GM10248 (cell line): Measurements from ENCODE around the gene HS1BP3.

Experiments
- CTCF ChIA-PET: fragments of 300-600 bp; sonication (Branson Sonifier 250); formaldehyde crosslinking; extraction: SDS; loops from one replicate; lab custom pipeline; 2021; ENCODE audit warnings: antibody characterized with exemption; lab: Yijun Ruan, JAX
- POLR2A ChIA-PET: fragments of 350-650 bp; sonication (Branson Sonifier 250); formaldehyde crosslinking; extraction: SDS; loops from one replicate; lab custom pipeline; 2020; ENCODE audit warnings: antibody characterized with exemption; lab: Yijun Ruan, JAX
- DNase-seq: peaks from one replicate; pipeline ENCODE4 v3.0.0; 2012; ENCODE audit errors: extremely low spot score
- TF ChIP-seq, protein P1 (sequence below): IDR thresholded peaks from 2 replicates; pipeline ENCODE4 v1.5.1; 2012; ENCODE audit warnings: mild to moderate bottlenecking, low read depth; ENCODE audit errors: extremely low read depth, missing control alignments, control extremely low read depth

HS1BP3 gene

GRCh38 chr2:20632446-20632990, 18.4 kb downstream of the HS1BP3 start:
- DNase-seq = no peak
- ChIA-PET CTCF (interaction anchor here (1.1 to 6.8 kb wide), 11 partner anchors 9 to 222 kb away, joined by 3 to 61 read pairs (median 6); partner anchors contain the start of gene HS1BP3), POLR2A (interaction anchor here (1.1 kb wide), 1 partner anchor 185 kb away, joined by 14 read pairs; the partner anchor contains the start of gene RHOB)
- TF ChIP-seq, protein P1, sequence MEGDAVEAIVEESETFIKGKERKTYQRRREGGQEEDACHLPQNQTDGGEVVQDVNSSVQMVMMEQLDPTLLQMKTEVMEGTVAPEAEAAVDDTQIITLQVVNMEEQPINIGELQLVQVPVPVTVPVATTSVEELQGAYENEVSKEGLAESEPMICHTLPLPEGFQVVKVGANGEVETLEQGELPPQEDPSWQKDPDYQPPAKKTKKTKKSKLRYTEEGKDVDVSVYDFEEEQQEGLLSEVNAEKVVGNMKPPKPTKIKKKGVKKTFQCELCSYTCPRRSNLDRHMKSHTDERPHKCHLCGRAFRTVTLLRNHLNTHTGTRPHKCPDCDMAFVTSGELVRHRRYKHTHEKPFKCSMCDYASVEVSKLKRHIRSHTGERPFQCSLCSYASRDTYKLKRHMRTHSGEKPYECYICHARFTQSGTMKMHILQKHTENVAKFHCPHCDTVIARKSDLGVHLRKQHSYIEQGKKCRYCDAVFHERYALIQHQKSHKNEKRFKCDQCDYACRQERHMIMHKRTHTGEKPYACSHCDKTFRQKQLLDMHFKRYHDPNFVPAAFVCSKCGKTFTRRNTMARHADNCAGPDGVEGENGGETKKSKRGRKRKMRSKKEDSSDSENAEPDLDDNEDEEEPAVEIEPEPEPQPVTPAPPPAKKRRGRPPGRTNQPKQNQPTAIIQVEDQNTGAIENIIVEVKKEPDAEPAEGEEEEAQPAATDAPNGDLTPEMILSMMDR = no peak

DNA sequence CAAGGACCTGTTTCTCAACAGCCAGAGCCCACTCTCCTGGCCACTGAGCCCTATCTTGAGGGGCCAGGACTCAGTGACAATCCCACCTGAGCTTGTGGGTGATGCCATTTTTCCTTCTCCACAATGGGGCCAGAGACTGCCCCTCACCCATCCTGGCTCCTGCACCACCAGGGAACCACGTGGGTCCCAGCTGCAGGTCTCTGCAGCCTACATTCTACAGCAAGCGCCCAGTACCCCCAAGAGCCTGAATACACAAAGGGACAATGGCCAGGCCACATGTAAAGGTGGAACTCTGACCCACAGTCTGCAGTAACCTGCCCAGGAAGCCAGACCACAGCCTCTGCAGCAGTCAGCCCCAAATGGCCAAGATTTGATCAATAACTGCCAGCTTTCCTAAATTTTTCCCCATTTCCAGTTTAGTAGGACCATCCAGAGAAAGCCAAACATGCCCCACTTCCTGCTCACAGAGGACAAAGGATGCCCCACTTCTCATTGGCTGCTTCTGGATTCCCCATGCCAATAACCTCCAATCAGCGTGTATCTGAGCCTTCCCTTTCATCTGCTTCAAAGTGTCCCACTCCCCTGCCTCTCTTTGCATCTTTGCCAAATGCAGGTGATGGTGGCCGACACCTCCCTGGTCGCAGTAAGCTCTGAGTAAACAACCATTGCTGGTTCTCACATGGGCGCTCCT, 19.1 kb downstream of the HS1BP3 start:
- no peak for DNase-seq
- ChIA-PET CTCF (interaction anchor here (1.0 to 6.8 kb wide), 12 partner anchors 8 to 221 kb away, joined by 3 to 46 read pairs (median 6); partner anchors contain the start of gene HS1BP3), POLR2A (interaction anchor here (1.8 kb wide), 1 partner anchor 184 kb away, joined by 12 read pairs; the partner anchor contains the start of gene RHOB)
- TF ChIP-seq, protein P1 = no peak

- POLR2A ChIA-PET = interaction anchor here (0.6 to 1.8 kb wide), 2 partner anchors 183 to 260 kb away, joined by 3 to 12 read pairs; partner anchors contain the start of gene RHOB
- TF ChIP-seq, protein P1 = no peak
Measured at GRCh38 chr2:20630967-20631366, 19.9 kb downstream of the HS1BP3 start.

GRCh38 chr2:20629581-20630171, 21.2 kb downstream of the HS1BP3 start:
- ChIA-PET POLR2A (interaction anchor here (1.1 to 1.8 kb wide), 2 partner anchors 182 to 183 kb away, joined by 5 to 12 read pairs; partner anchors contain the start of gene RHOB), CTCF (interaction anchor here (0.7 to 6.8 kb wide), 7 partner anchors 13 to 219 kb away, joined by 3 to 46 read pairs (median 3); partner anchors contain the start of gene HS1BP3)
- no peak for DNase-seq

More at GRCh38 chr2:20630967-20631366, 19.9 kb downstream of the HS1BP3 start:
- CTCF ChIA-PET = interaction anchor here (1.0 to 6.8 kb wide), 10 partner anchors 12 to 220 kb away, joined by 3 to 46 read pairs (median 4); partner anchors contain the start of gene HS1BP3
- no peak for DNase-seq

GRCh38 chr2:20629181-20629580, 21.7 kb downstream of the HS1BP3 start:
- POLR2A ChIA-PET = interaction anchor here (1.1 kb wide), 1 partner anchor 183 kb away, joined by 5 read pairs; the partner anchor contains the start of gene RHOB
- CTCF ChIA-PET = interaction anchor here (0.7 to 6.8 kb wide), 3 partner anchors 13 to 218 kb away, joined by 3 to 46 read pairs (median 3); no protein-coding TSS in a partner anchor
- DNase-seq = no peak
- TF ChIP-seq, protein P1 = no peak

More at GRCh38 chr2:20629581-20630171, 21.2 kb downstream of the HS1BP3 start:
- TF ChIP-seq, protein P1 = no peak
